ENCODE measurements around the gene S100A12.

Gene S100A12

GRCh38 chr1:153402226-153402625 lies 26.8 kb upstream of the S100A12 start:
- Mint-ChIP-seq H3K9me3 (no peaks in the 10 kb centered on the region), H3K36me3 (no peaks in the 10 kb centered on the region), H3K27me3 (peaks cover 20% of the 10 kb centered on the region), H3K4me3 (no peak overlapping the region), H3K27ac (no peak overlapping the region), H3K4me1 (peaks cover 10% of the 10 kb centered on the region)
- no peak for DNase-seq
- CTCF ChIA-PET, result interaction anchor here (3.5 kb wide), 1 partner anchor 47 kb away, joined by 15 read pairs; no protein-coding TSS in a partner anchor

DNA sequence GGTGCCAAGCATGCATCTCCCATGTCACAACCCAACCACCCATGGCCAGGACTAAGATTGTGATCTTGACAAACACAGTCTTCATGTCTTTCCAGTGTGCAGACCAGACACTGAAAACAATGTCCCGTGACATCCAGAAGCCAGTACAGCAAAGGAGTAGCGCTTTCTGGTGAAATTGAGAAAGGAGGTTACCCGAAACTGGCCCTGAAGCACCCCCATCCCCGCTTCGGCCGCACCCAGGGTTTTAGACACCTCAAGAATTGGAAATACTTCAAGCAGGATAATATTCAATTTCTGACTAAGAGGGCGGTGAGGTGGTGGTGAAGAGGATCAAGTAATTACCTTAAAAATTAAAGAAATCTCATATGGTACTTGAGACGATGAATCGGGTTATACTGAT lies 26.0 kb upstream of the S100A12 start:
- Mint-ChIP-seq H3K36me3 (no peaks in the 10 kb centered on the region), H3K4me1 (peaks cover 2% of the 10 kb centered on the region), H3K27ac (no peak overlapping the region), H3K4me3 (no peak overlapping the region), H3K9me3 (no peaks in the 10 kb centered on the region), H3K27me3 (peaks cover 18% of the 10 kb centered on the region)
- DNase-seq, result no peak
- CTCF ChIA-PET, result interaction anchor here (0.7 to 1.7 kb wide), 2 partner anchors 39 to 94 kb away, joined by 4 to 6 read pairs; no protein-coding TSS in a partner anchor

- Mint-ChIP-seq H3K27me3 (peaks cover 12% of the 10 kb centered on the region), H3K4me1 (no peaks in the 10 kb centered on the region), H3K36me3 (no peaks in the 10 kb centered on the region), H3K27ac (no peak overlapping the region), H3K4me3 (no peak overlapping the region), H3K9me3 (no peaks in the 10 kb centered on the region)
- CTCF ChIA-PET, result interaction anchor here (1.7 to 1.8 kb wide), 2 partner anchors 44 to 95 kb away, joined by 4 to 6 read pairs; no protein-coding TSS in a partner anchor
- no peak for DNase-seq
Measured at GRCh38 chr1:153400244-153400643, 24.8 kb upstream of the S100A12 start.

DNA sequence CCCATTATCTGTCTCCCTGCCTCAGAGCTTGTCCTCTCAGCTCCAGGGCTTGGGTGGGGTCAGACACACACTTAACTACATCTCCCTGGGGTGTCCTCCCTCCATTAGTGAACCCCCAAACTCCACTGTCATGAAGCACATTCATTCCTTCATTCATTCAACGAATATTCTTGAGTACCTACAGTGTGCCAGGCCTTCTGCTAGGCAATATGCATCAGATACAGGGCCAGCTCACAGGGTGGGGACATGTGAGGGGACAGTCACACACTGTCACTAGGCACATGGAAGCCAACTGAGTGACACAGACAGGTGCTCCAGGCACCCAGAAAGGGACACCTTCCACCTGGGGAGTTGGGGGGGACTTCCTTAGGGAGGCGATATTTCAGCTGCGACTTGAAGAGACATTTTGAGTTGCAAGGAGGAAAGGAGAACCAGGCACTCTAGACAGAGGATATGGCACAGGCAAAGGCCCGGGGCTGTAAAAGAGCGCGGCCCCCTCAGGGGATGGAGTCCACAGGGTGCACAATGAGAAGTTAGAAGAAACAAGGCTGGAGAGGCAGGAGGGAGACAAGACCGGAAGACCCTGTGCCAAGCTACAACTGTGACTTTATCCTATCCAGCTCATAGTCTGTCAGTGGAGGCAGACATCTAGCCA lies 24.1 kb upstream of the S100A12 start:
- H3K36me3 Mint-ChIP-seq, result no peaks in the 10 kb centered on the region
- H3K9me3 Mint-ChIP-seq, result no peaks in the 10 kb centered on the region
- H3K4me3 Mint-ChIP-seq, result no peak overlapping the region
- no peaks in the 10 kb centered on the region for H3K4me1 Mint-ChIP-seq
- no peak for DNase-seq
- CTCF ChIA-PET, result interaction anchor here (1.8 kb wide), 1 partner anchor 44 kb away, joined by 4 read pairs; no protein-coding TSS in a partner anchor
- H3K27ac Mint-ChIP-seq, result no peak overlapping the region
- H3K27me3 Mint-ChIP-seq, result peaks cover 15% of the 10 kb centered on the region

DNA sequence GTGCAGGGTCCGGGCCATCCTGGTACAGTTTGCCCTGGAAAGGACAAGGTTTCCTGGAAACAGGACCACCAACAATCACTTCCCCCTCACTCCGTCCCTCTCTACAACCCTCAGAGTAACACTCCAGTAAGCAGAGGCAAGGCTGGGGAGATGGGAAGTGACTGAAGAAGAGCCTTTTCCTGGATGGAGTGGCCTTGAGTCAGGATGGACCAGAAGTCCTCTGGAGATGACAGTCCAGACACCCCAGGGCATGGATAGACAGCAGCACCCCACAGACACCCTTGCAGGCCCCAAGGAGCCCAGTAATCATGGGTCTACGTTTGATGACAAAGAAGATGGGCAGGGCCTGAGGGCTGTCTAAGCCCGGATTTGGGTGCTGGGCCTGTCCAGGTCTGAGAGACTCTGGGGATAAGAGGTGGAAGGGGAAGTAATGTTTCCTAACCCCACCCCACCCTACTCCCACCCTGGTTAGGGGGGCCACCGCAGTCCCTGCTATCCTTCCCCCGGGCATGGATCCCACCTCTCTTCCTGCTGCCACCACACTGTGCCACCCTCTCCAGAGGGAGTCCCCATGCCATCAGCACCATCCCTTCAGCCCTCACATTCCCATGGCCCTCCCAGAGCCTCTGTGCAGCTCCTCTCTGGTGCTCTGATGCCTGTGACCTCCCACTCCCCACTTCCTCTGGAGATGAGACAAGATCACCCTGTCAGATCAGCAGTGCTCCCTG lies 22.7 kb upstream of the S100A12 start:
- Mint-ChIP-seq H3K36me3 (no peaks in the 10 kb centered on the region), H3K9me3 (no peaks in the 10 kb centered on the region), H3K4me1 (no peaks in the 10 kb centered on the region), H3K4me3 (no peak overlapping the region), H3K27me3 (peaks cover 22% of the 10 kb centered on the region), H3K27ac (no peak overlapping the region)
- CTCF ChIA-PET, result no interaction called here
- no peak for DNase-seq

DNA sequence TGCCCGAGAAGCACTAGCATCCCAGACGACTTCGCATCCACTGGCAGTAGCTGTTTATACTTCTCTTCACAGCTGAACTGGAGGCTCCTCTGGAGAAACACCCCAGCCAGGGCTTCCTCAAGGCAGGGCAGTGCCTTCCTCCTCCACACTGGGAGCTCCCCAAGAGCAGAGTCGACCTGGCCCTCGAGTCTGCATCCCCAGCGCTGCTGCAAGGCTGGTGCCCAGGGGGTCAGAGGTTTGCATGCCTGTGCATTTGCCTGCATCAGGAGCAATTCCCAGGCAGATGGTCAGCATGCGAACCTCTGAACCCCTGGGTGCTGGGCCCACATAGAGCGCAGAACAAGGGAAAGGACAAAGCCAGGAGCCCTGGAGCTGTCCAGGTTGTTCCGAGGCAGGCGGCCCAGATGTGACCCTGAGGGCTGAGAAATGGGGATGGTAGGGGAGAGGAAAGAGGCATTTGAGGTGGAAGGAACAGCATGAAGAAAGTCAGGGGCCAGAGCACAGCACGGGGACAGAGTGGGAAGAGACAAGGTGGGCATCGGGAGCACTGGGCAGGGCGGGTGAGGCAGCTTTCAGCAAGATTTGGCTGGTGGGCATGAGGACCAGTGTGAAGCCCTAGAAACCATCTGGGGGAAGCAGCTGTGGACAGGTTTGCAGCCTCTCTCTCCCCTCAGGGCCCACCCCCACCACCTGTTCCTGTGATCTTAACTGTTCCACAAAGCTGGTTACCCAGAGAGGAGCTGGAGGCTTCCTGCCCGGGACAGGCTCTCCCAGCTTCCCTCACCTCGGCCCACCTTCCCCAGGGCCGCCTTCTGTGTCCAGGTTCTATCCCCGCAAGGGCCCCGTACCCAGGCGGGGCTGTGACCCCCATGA lies 21.9 kb upstream of the S100A12 start:
- CTCF ChIA-PET, result no interaction called here
- no peak overlapping the region for H3K4me3 Mint-ChIP-seq
- DNase-seq, result no peak
- H3K4me1 Mint-ChIP-seq, result no peaks in the 10 kb centered on the region
- no peaks in the 10 kb centered on the region for H3K9me3 Mint-ChIP-seq
- peaks cover 22% of the 10 kb centered on the region for H3K27me3 Mint-ChIP-seq
- no peak overlapping the region for H3K27ac Mint-ChIP-seq
- no peaks in the 10 kb centered on the region for H3K36me3 Mint-ChIP-seq

GRCh38 chr1:153396461-153396860 lies 21.0 kb upstream of the S100A12 start:
- no peaks in the 10 kb centered on the region for H3K4me1 Mint-ChIP-seq
- no peaks in the 10 kb centered on the region for H3K36me3 Mint-ChIP-seq
- H3K4me3 Mint-ChIP-seq, result no peak overlapping the region
- no peak overlapping the region for H3K27ac Mint-ChIP-seq
- no peaks in the 10 kb centered on the region for H3K9me3 Mint-ChIP-seq
- DNase-seq, result no peak
- CTCF ChIA-PET, result interaction anchor here (1.2 kb wide), 1 partner anchor 8 kb away, joined by 3 read pairs; no protein-coding TSS in a partner anchor
- H3K27me3 Mint-ChIP-seq, result peaks cover 22% of the 10 kb centered on the region

GRCh38 chr1:153395776-153396175 lies 20.4 kb upstream of the S100A12 start:
- Mint-ChIP-seq H3K4me3 (no peak overlapping the region), H3K27me3 (peaks cover 26% of the 10 kb centered on the region), H3K4me1 (no peaks in the 10 kb centered on the region), H3K9me3 (no peaks in the 10 kb centered on the region), H3K36me3 (no peaks in the 10 kb centered on the region), H3K27ac (no peak overlapping the region)
- no peak for DNase-seq
- CTCF ChIA-PET, result interaction anchor here (1.2 kb wide), 1 partner anchor 9 kb away, joined by 3 read pairs; no protein-coding TSS in a partner anchor

- CTCF ChIA-PET, result interaction anchor here (1.2 kb wide), 1 partner anchor 9 kb away, joined by 3 read pairs; no protein-coding TSS in a partner anchor
- no peaks in the 10 kb centered on the region for H3K36me3 Mint-ChIP-seq
- peaks cover 28% of the 10 kb centered on the region for H3K27me3 Mint-ChIP-seq
Measured at GRCh38 chr1:153395136-153395685, 19.8 kb upstream of the S100A12 start.

GRCh38 chr1:153394391-153394790 lies 19.0 kb upstream of the S100A12 start:
- Mint-ChIP-seq H3K4me1 (no peaks in the 10 kb centered on the region), H3K9me3 (no peaks in the 10 kb centered on the region), H3K4me3 (no peak overlapping the region), H3K27ac (no peak overlapping the region), H3K36me3 (no peaks in the 10 kb centered on the region), H3K27me3 (peaks cover 34% of the 10 kb centered on the region)
- no peak for DNase-seq
- CTCF ChIA-PET, result no interaction called here

More at GRCh38 chr1:153395136-153395685, 19.8 kb upstream of the S100A12 start:
- no peak for DNase-seq
- H3K4me3 Mint-ChIP-seq, result no peak overlapping the region
- H3K9me3 Mint-ChIP-seq, result no peaks in the 10 kb centered on the region
- no peaks in the 10 kb centered on the region for H3K4me1 Mint-ChIP-seq
- H3K27ac Mint-ChIP-seq, result no peak overlapping the region

DNA sequence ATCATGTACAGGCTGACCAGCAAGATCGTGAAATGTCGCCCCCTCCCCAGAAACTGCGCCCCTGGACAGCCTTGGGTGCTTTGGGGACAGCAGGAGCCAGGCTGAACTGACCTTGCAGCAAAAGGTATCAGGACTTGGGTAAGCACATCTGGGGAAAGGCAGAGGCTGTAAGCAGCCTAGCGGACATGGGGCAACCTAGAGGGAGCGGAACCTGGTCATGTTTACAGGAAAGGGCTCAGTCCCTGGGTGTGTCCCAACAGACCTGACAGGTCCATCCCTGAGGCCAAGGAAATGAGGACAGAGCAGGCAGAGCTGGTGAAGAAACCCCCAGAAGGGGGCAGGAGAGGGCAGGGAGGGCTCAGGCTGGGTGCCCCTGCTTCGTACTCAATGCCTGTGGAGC lies 18.5 kb upstream of the S100A12 start:
- Mint-ChIP-seq H3K4me1 (no peaks in the 10 kb centered on the region), H3K27me3 (peaks cover 34% of the 10 kb centered on the region), H3K27ac (no peak overlapping the region), H3K9me3 (no peaks in the 10 kb centered on the region), H3K4me3 (no peak overlapping the region), H3K36me3 (no peaks in the 10 kb centered on the region)
- DNase-seq, result no peak
- CTCF ChIA-PET, result interaction anchor here (1.2 kb wide), 1 partner anchor 11 kb away, joined by 3 read pairs; no protein-coding TSS in a partner anchor

GRCh38 chr1:153392822-153393221 lies 17.4 kb upstream of the S100A12 start:
- no peak overlapping the region for H3K4me3 Mint-ChIP-seq
- no peak for DNase-seq
- CTCF ChIA-PET, result interaction anchor here (0.8 to 1.2 kb wide), 2 partner anchors 12 to 38 kb away, joined by 3 read pairs; no protein-coding TSS in a partner anchor
- no peaks in the 10 kb centered on the region for H3K9me3 Mint-ChIP-seq
- H3K4me1 Mint-ChIP-seq, result no peaks in the 10 kb centered on the region
- peaks cover 34% of the 10 kb centered on the region for H3K27me3 Mint-ChIP-seq
- no peaks in the 10 kb centered on the region for H3K36me3 Mint-ChIP-seq
- H3K27ac Mint-ChIP-seq, result no peak overlapping the region

GRCh38 chr1:153392258-153392657 lies 16.8 kb upstream of the S100A12 start:
- no peak overlapping the region for H3K27ac Mint-ChIP-seq
- no peak for DNase-seq
- H3K4me1 Mint-ChIP-seq, result no peaks in the 10 kb centered on the region
- H3K27me3 Mint-ChIP-seq, result peaks cover 32% of the 10 kb centered on the region
- H3K36me3 Mint-ChIP-seq, result no peaks in the 10 kb centered on the region
- H3K9me3 Mint-ChIP-seq, result no peaks in the 10 kb centered on the region
- CTCF ChIA-PET, result interaction anchor here (0.6 kb wide), 1 partner anchor 37 kb away, joined by 3 read pairs; no protein-coding TSS in a partner anchor
- no peak overlapping the region for H3K4me3 Mint-ChIP-seq
